BJ (cell line): ENCODE measurements around the gene ANKH. TPM values are rescaled to one million over a fixed set of nuclear protein-coding genes. Genes with fewer than 3 reads are reported as not detected.
"Not testable (repeated sequence)": the region's sequence is repeated elsewhere in the genome, so short reads cannot be mapped to it uniquely, and the experiment has no call there.

ENCODE experiments used
- CTCF ChIA-PET: fragments of 350-600 bp; formaldehyde crosslinking; extraction: SDS; loops from one replicate; lab custom pipeline; 2021; ENCODE audit warnings: antibody characterized with exemption, inconsistent platforms; lab: Yijun Ruan, JAX
- POLR2A ChIA-PET: fragments of 300-600 bp; sonication (Branson Sonifier 250); formaldehyde crosslinking; extraction: SDS; loops from one replicate; lab custom pipeline; 2021; ENCODE audit warnings: antibody characterized with exemption; lab: Charles Lee
- DNase-seq: peaks from one replicate; pipeline ENCODE4 v3.0.0-alpha.2; 2011; ENCODE audit warnings: low read depth
- H3K27me3 ChIP-seq: 2 replicates; pipeline ENCODE4 v1.6.0; 2011; ENCODE audit warnings: low read length; ENCODE audit not compliant: control insufficient read depth, insufficient read depth
- H3K36me3 ChIP-seq: 2 replicates; pipeline ENCODE4 v1.5.1; 2011; ENCODE audit warnings: low read length; ENCODE audit not compliant: control insufficient read depth, insufficient read depth
- H3K4me3 ChIP-seq: 2 replicates; pipeline ENCODE4 v1.5.1; 2011; ENCODE audit warnings: low read depth, mild to moderate bottlenecking, control low read depth, low read length
- CTCF ChIP-seq: IDR thresholded peaks from 2 replicates; pipeline ENCODE4 v1.5.1; 2011; ENCODE audit warnings: low read depth, mild to moderate bottlenecking, control low read depth, inconsistent platforms, low read length, moderate library complexity; ENCODE audit not compliant: insufficient read depth
- polyA plus RNA-seq: library from polyadenylated mRNA; depleted of rRNA; stranded (reverse); fragments of >200 nt; gene quantifications from 2 replicates; pipeline ENCODE4 v1.2.3, GENCODE V29; 2011

The ANKH gene
- polyA plus RNA-seq, 1 experiment: 65.3 TPM

- TF ChIP-seq CTCF: no peak
- CTCF ChIA-PET: no interaction called here
- no peak for DNase-seq
- Histone ChIP-seq H3K27me3 (no peaks in the 10 kb centered on the region), H3K36me3 (no peaks in the 10 kb centered on the region), H3K4me3 (no peak overlapping the region)
- POLR2A ChIA-PET: interaction anchor here (0.6 kb wide), 1 partner anchor 10 kb away, joined by 3 read pairs; no protein-coding TSS in a partner anchor
Measured at GRCh38 chr5:14824499-14824898, 47.1 kb downstream of the ANKH start.

DNA sequence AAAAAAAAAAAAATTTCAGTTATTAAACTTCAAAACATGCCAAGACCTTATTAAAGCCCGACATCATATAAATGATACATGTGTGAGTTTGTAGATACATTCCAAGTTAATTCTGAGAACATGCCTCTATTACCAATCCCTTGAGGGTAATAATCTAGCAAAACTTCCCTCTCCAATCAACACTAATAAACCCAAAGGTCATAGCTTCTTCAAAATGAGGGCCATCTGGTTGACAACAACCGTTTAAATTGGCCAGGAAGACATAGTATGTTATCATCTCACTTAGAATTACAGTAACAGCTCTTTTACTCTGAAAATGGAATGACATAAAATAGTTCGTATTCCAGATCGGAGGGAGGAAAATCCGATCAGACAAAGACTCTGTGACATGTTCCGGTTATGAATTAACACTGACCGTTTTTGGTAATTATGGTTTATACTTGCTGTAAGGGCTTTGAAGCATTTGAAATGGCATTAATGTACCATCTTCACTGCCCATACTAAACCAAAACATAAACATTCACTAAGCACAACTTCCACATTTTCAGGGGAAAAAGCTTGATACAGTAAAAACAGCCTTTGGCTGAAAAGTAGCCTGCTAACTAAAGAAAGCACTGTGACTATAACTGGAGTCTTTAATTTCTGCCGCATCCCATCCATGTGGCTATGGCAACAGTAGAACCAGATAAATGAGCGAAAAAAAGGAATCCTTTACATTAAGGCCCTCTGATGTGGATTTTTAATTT is 50.3 kb downstream of the ANKH start:
- TF ChIP-seq CTCF: no peak
- no peak for DNase-seq
- Histone ChIP-seq H3K4me3 (no peak overlapping the region), H3K36me3 (no peaks in the 10 kb centered on the region), H3K27me3 (no peaks in the 10 kb centered on the region)
- ChIA-PET POLR2A (no interaction called here), CTCF (interaction anchor here (0.7 kb wide), 1 partner anchor 21 kb away, joined by 3 read pairs; no protein-coding TSS in a partner anchor)

DNA sequence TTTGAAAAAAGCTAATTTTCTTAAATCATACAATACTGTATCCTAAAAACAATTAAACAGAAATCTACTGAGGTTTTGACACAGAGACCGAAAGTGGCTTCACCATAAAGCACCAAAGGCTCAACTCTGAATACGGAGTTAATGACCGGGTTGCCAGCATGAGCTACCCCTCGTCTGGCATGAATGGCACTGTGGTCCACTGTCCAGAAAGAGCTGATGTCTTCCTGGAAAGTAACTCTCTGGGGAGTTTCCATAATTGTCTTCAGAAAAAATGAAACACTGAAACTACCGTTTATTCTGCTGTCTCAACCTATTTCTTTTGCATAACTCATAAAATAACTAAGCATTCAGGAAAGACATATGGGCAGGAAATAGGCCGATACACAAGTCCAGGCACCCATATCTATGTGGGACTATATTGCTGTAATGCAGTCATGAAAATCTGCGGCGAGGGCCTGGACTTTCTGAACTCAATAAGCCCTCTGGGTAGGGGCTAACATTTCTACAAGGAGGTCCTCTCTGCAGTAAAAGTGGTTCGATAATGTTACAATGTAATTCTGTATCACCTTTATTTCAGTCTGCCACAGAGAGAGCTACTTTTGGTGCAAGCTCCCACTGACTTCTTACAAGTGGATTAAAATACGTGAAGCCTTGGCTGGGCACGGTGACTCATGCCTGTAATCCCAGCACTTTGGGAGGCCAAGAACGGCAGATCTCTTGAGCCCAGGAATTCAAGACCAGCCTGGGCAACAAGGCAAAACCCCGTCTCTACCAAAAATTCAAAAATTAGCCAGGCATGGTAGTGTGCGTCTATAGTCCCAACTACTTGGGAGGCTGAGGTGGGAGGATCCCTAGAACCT is 52.4 kb downstream of the ANKH start:
- no peak for DNase-seq
- ChIA-PET POLR2A (no interaction called here), CTCF (interaction anchor here (0.9 kb wide), 1 partner anchor 26 kb away, joined by 3 read pairs; no protein-coding TSS in a partner anchor)
- no peak for TF ChIP-seq CTCF
- Histone ChIP-seq H3K4me3 (no peak overlapping the region), H3K27me3 (no peaks in the 10 kb centered on the region), H3K36me3 (no peaks in the 10 kb centered on the region)

- CTCF ChIA-PET, H3K27me3 ChIP-seq, H3K4me3 ChIP-seq, POLR2A ChIA-PET, H3K36me3 ChIP-seq, DNase-seq: not testable (repeated sequence)
Measured at GRCh38 chr5:14817762-14818136, 53.8 kb downstream of the ANKH start.

DNA sequence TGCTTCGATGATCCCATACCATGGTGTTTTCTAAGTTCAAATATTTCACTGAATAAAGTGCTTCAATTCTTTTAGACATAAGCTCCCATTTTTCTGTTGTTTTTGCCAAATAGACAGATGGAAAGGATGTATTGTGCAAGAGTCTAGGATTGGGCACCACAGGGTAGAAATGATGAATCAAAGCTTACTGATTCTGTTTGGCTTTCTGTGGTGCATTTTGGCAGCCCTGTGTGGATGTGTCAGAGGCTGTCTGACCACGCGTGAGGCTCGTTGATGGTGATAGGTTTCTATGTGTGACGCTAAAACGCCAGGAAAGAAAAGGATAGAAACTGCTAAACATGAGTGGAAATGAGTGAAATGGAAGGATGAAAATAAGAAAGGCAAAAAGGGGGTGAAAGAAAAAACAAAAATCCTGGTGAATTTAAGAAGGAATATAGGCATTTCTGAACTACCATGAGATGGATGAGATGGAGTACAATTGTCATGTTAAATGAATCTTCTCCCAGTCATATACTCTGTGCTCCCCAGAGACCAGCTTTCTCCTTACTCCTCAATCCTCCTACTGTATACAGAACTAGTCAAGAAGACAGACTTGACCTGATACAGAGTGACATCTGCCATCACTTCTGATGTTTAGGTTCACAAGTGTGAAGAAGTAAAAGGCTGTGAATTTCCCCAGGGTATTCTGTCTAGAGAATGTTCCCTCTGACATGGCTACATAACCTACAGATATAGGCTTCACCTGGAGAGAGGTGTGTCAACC is 54.4 kb downstream of the ANKH start:
- no peak overlapping the region for H3K4me3 ChIP-seq
- ChIA-PET POLR2A (no interaction called here), CTCF (interaction anchor here (1.8 kb wide), 1 partner anchor 33 kb away, joined by 4 read pairs; no protein-coding TSS in a partner anchor)
- peak; percentile 57 for DNase-seq
- H3K27me3 ChIP-seq: no peaks in the 10 kb centered on the region
- no peak for TF ChIP-seq CTCF
- no peaks in the 10 kb centered on the region for H3K36me3 ChIP-seq
